Osteocyte (in vitro differentiated cells): Measurements from ENCODE around the gene ADARB1. TPM values are rescaled to one million over a fixed set of nuclear protein-coding genes. Genes with fewer than 3 reads are reported as not detected.
A peak's percentile ranks its signal among the peaks of the same experiment; 100 is the strongest.
"Not testable (repeated sequence)": the region's sequence is repeated elsewhere in the genome, so short reads cannot be mapped to it uniquely, and the experiment has no call there.

ENCODE experiments used
- DNase-seq: peaks from one replicate; pipeline ENCODE4 v3.0.0; 2021; ENCODE audit warnings: mixed read lengths; ENCODE audit not compliant: unreplicated experiment; ENCODE audit errors: extremely low spot score
- H3K27ac Mint-ChIP-seq: one replicate; pipeline ENCODE4 v1.8.0; 2021; ENCODE audit warnings: mild to moderate bottlenecking, mixed read lengths; ENCODE audit not compliant: unreplicated experiment
- H3K27me3 Mint-ChIP-seq: one replicate; pipeline ENCODE4 v1.8.0; 2021; ENCODE audit warnings: mixed read lengths; ENCODE audit not compliant: unreplicated experiment
- H3K36me3 Mint-ChIP-seq: one replicate; pipeline ENCODE4 v1.8.0; 2021; ENCODE audit warnings: mixed read lengths; ENCODE audit not compliant: unreplicated experiment
- H3K4me1 Mint-ChIP-seq: one replicate; pipeline ENCODE4 v1.8.0; 2021; ENCODE audit warnings: mixed read lengths; ENCODE audit not compliant: unreplicated experiment
- H3K4me3 Mint-ChIP-seq: one replicate; pipeline ENCODE4 v1.8.0; 2021; ENCODE audit warnings: mild to moderate bottlenecking, moderate library complexity, mixed read lengths; ENCODE audit not compliant: unreplicated experiment
- H3K9me3 Mint-ChIP-seq: one replicate; pipeline ENCODE4 v1.8.0; 2021; ENCODE audit warnings: mixed read lengths; ENCODE audit not compliant: unreplicated experiment
- long read RNA-seq: library from polyadenylated mRNA; unstranded; transcript quantifications from one replicate; pipeline ENCODE4 v2.0.0, GENCODE V29; 2021
- total RNA-seq: library from RNA; stranded (reverse); gene quantifications from 2 replicates; pipeline ENCODE4 v1.2.1, GENCODE V29; 2021
- TF ChIP-seq, protein P1 (sequence below): fragments of 200-600 bp; sonication (generic); IDR thresholded peaks from 2 replicates; pipeline ENCODE4 v1.5.0; 2021; ENCODE audit warnings: antibody characterized with exemption, mild to moderate bottlenecking, moderate library complexity

ADARB1 gene, protein sequence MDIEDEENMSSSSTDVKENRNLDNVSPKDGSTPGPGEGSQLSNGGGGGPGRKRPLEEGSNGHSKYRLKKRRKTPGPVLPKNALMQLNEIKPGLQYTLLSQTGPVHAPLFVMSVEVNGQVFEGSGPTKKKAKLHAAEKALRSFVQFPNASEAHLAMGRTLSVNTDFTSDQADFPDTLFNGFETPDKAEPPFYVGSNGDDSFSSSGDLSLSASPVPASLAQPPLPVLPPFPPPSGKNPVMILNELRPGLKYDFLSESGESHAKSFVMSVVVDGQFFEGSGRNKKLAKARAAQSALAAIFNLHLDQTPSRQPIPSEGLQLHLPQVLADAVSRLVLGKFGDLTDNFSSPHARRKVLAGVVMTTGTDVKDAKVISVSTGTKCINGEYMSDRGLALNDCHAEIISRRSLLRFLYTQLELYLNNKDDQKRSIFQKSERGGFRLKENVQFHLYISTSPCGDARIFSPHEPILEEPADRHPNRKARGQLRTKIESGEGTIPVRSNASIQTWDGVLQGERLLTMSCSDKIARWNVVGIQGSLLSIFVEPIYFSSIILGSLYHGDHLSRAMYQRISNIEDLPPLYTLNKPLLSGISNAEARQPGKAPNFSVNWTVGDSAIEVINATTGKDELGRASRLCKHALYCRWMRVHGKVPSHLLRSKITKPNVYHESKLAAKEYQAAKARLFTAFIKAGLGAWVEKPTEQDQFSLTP
- 126 and 130 TPM in 2 replicates for total RNA-seq
- long read RNA-seq, partial matches to known transcripts, result 8 of 55 reads
- long read RNA-seq, other reads (novel, unspliced or antisense), result 46 of 55 reads

DNA sequence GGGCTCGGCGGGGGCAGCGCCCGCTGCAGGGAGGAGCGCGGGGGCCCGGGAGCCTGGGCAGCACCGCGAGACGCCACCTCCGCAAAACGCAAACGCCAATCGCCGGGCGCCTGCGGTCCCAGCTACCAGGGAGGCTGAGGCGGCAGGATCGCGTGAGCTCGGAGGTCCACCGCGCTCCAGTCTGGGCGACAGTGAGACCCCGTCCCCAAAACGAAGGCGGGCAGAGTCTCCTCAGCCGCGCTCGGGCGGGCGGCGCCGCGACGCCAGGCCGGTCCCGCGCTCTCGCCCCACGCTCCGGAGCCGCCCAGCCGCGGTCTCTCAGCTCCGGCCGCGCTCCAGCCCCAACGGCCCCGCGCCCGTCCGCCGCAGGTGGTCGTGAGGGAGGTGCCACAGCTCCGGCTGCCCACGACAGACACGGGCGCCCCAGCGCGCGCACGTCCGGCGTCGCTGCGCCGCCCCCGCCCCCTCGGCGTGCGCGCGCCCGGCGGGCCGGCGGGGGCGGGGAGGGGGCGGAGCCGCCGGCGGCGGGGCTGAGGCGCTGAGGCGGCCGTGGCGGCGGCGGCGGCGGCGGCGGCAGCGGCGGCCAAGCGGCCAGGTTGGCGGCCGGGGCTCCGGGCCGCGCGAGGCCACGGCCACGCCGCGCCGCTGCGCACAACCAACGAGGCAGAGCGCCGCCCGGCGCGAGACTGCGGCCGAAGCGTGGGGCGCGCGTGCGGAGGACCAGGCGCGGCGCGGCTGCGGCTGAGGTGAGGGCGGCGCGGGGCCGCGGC lies at the start of gene ADARB1:
Gene ADARB1 (plus strand): TSS at position 533 of the 770 bp plus-strand sequence. CDS start 97,077 bp downstream, outside the sequence.
- Mint-ChIP-seq H3K27me3 (no peaks in the 10 kb centered on the region), H3K4me3 (peak within 1 kb of the TSS; percentile 88), H3K36me3 (no peaks in the 10 kb centered on the region), H3K4me1 (peaks cover 58% of the 10 kb centered on the region), H3K9me3 (no peaks in the 10 kb centered on the region), H3K27ac (peak within 1 kb of the TSS; percentile 88)
- DNase-seq, result peak; percentile 93
- TF ChIP-seq, protein P1, sequence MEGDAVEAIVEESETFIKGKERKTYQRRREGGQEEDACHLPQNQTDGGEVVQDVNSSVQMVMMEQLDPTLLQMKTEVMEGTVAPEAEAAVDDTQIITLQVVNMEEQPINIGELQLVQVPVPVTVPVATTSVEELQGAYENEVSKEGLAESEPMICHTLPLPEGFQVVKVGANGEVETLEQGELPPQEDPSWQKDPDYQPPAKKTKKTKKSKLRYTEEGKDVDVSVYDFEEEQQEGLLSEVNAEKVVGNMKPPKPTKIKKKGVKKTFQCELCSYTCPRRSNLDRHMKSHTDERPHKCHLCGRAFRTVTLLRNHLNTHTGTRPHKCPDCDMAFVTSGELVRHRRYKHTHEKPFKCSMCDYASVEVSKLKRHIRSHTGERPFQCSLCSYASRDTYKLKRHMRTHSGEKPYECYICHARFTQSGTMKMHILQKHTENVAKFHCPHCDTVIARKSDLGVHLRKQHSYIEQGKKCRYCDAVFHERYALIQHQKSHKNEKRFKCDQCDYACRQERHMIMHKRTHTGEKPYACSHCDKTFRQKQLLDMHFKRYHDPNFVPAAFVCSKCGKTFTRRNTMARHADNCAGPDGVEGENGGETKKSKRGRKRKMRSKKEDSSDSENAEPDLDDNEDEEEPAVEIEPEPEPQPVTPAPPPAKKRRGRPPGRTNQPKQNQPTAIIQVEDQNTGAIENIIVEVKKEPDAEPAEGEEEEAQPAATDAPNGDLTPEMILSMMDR, result no peak

DNA sequence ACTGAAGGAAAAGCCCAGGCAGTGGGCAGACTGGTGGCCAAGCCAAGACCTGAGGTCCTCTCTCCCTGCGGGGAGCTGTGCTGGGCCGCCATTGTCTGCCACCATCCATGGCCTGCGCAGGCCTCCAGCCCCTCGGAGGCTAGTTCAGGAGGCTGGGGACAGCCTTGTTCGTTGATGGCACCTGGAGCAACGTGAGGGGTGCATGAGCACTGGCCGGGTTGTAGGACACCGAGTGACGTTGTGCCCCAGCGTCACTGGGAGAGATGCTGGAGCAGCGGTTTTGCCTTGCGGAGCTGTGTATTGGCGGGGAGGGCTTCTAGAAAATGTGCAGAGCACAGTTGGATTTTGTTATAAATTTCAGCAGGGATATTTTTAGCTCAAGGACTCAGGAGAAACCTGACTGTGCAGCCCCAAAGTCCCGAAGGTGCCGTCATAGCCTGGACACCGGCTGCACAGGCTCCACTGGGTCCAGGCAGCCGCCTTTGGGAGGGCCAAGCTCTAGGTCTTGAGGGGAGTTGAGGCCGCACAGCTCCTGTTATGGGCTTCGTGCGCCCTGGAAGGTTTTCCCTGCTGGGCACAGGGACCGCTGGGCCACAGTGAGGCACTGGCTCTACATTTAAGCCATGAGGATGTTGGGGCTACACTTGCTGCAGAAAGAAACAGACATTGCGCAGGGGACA lies 48.2 kb upstream of the ADARB1 start:
- H3K27me3 Mint-ChIP-seq, result no peaks in the 10 kb centered on the region
- DNase-seq, result no peak
- TF ChIP-seq, protein P1, result no peak

DNA sequence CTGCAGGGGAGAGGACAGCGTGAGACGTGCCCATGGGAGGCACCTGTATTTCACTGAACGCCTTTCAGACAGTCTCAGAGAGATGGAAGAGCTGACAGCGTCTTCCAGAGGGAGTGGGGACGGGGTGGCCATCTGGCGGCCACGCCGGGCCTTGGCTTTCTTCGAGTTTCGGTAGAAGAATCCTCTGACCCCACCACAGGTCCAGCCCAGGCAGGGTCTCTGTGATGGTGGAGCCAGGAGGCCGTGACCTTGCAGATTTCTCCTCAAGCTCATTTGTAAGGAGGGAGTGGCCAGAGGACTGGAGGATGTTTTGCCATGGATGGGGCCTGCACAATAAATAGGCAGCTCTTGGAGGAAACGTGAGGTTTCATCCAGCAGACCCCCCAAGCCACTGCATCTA lies 47.6 kb upstream of the ADARB1 start:
- Mint-ChIP-seq H3K27ac (no peak overlapping the region), H3K27me3 (no peaks in the 10 kb centered on the region), H3K36me3 (peaks cover 5% of the 10 kb centered on the region), H3K9me3 (peaks cover 10% of the 10 kb centered on the region), H3K4me3 (no peak overlapping the region), H3K4me1 (peaks cover 23% of the 10 kb centered on the region)
- DNase-seq, result no peak
- TF ChIP-seq, protein P1, result no peak

More for the DNA sequence above, 48.2 kb upstream of the ADARB1 start:
- Mint-ChIP-seq H3K27ac (no peak overlapping the region), H3K4me3 (no peak overlapping the region), H3K36me3 (peaks cover 5% of the 10 kb centered on the region), H3K4me1 (peaks cover 19% of the 10 kb centered on the region), H3K9me3 (peaks cover 10% of the 10 kb centered on the region)

DNA sequence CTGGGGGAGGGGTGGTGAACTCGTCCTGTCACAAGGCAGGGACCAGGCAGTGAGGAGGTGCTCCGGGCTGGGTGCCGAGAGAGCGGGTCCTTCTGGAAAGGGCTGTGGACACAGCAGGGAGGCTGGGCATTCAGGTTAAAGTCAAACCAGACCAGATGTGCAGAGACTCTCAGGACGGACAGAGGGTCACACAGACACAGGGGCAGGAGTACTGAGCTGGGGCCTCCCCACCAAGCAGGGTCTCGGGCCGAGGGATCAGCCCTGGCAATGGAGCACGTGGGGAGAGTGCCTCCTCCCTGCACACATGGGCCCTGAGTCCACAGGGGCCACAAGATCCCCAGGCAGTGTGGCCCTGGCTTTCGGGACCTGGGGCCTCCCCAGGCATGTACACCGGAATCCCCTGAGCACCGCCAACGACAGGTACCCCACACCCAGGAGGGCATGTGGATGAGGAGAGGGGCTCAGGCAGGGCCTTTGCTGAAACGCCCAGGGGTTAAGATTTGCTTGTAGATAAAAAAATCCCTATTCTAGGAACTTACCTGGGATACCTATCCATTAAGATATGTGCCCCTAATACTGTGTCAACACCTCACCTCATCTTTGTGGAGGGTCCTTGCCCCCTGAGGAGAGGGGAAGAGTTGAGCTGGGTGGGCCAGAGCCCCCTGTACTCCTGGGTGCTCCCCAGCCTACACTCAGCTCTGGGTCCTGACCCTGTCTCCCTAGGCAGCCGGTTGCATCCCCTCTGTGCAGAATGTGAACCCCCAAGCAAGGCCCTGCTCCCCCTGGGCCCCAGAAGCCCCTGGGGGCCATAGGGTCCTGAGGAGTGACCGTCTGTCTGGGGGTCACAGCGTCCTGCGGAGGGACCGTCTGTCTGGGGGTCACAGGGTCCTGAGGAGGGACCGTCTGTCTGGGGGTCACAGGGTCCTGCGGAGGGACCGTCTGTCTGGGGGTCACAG lies 46.9 kb upstream of the ADARB1 start:
- Mint-ChIP-seq H3K36me3 (peaks cover 5% of the 10 kb centered on the region), H3K27me3 (no peaks in the 10 kb centered on the region), H3K4me3 (no peak overlapping the region), H3K4me1 (peaks cover 26% of the 10 kb centered on the region), H3K27ac (no peak overlapping the region), H3K9me3 (peaks cover 10% of the 10 kb centered on the region)
- TF ChIP-seq, protein P1, result no peak
- peak; percentile 81 for DNase-seq

DNA sequence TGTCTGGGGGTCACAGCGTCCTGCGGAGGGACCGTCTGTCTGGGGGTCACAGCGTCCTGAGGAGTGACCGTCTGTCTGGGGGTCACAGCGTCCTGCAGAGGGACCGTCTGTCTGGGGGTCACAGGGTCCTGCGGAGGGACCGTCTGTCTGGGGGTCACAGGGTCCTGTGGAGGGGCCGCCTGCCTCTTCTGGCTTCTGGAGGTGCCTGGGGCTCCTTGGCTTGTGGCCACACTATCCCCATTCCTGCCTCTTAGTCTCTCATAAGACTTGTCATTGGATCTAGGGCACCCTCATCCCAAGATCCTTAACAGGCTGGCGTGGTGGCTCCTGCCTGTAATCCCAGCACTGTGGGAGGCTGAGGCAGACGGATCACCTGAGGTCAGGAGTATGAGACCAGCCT lies 45.7 kb upstream of the ADARB1 start:
- not testable (repeated sequence) for H3K4me3 Mint-ChIP-seq, H3K27ac Mint-ChIP-seq, DNase-seq, H3K27me3 Mint-ChIP-seq, H3K9me3 Mint-ChIP-seq, H3K36me3 Mint-ChIP-seq
- peaks cover 32% of the 10 kb centered on the region for H3K4me1 Mint-ChIP-seq
